Karpas-422 (cell line): Measurements from ENCODE around the gene RAET1E. TPM values are rescaled to one million over a fixed set of nuclear protein-coding genes. Genes with fewer than 3 reads are reported as not detected.

Experiments
- DNase-seq: peaks from one replicate; pipeline ENCODE4 v3.0.0-alpha.2; 2015
- H2AFZ ChIP-seq: fragments of 200-600 bp; sonication (generic); 2 replicates; pipeline ENCODE4 v1.6.1; 2014; ENCODE audit warnings: antibody characterized with exemption, low read length, mixed read lengths
- H3K27ac ChIP-seq: fragments of 200-600 bp; sonication (generic); 2 replicates; pipeline ENCODE4 v1.5.1; 2014; ENCODE audit warnings: mild to moderate bottlenecking, low read length, moderate library complexity
- H3K27me3 ChIP-seq: fragments of 200-600 bp; sonication (generic); 2 replicates; pipeline ENCODE4 v1.6.1; 2014; ENCODE audit warnings: low read length, mixed read lengths
- H3K36me3 ChIP-seq: fragments of 200-600 bp; sonication (generic); 2 replicates; pipeline ENCODE4 v1.6.1; 2014; ENCODE audit warnings: low read length, mixed read lengths; ENCODE audit not compliant: insufficient read depth
- H3K4me1 ChIP-seq: fragments of 200-600 bp; sonication (generic); 2 replicates; pipeline ENCODE4 v1.6.1; 2014; ENCODE audit warnings: mild to moderate bottlenecking, low read length, mixed read lengths
- H3K4me2 ChIP-seq: fragments of 200-600 bp; sonication (generic); 2 replicates; pipeline ENCODE4 v1.6.1; 2014; ENCODE audit warnings: low read length, low read depth, mild to moderate bottlenecking; ENCODE audit not compliant: poor library complexity, severe bottlenecking
- H3K4me3 ChIP-seq: fragments of 200-600 bp; sonication (generic); 2 replicates; pipeline ENCODE4 v1.5.1; 2014; ENCODE audit warnings: mild to moderate bottlenecking, antibody characterized with exemption, low read length, mixed read lengths
- H3K79me2 ChIP-seq: fragments of 200-600 bp; sonication (generic); 2 replicates; pipeline ENCODE4 v1.6.1; 2014; ENCODE audit warnings: mild to moderate bottlenecking, low read length, mixed read lengths
- H3K9ac ChIP-seq: fragments of 200-600 bp; sonication (generic); 2 replicates; pipeline ENCODE4 v1.6.0; 2014; ENCODE audit warnings: low read length
- H3K9me2 ChIP-seq: fragments of 200-600 bp; sonication (generic), shearing (Covaris generic); replicated peaks from 2 replicates; pipeline ENCODE4 v1.6.0; 2014; ENCODE audit warnings: mild to moderate bottlenecking, low read length, moderate library complexity; ENCODE audit not compliant: insufficient read depth
- H3K9me3 ChIP-seq: fragments of 300-700, 200-600 bp; sonication (generic); 2 replicates; pipeline ENCODE4 v1.6.1; 2014; ENCODE audit warnings: low read length, mixed read lengths
- H4K20me1 ChIP-seq: fragments of 200-600 bp; sonication (generic); 2 replicates; pipeline ENCODE4 v1.6.1; 2014; ENCODE audit warnings: mild to moderate bottlenecking, antibody characterized with exemption, low read length, low read depth; ENCODE audit not compliant: insufficient read depth
- total RNA-seq: library from RNA; depleted of rRNA; stranded (reverse); fragments of >200 nt; shearing (Covaris generic); gene quantifications from 2 replicates; pipeline ENCODE4 v1.2.3, GENCODE V29; 2014; ENCODE audit warnings: low replicate concordance

The RAET1E gene
- total RNA-seq, 1 experiment from 2014 or later = not detected

- Histone ChIP-seq H3K4me3 (no peak overlapping the region), H3K9me2 (no peaks in the 10 kb centered on the region), H3K36me3 (no peaks in the 10 kb centered on the region), H3K9ac (no peak overlapping the region), H3K27me3 (no peaks in the 10 kb centered on the region), H3K4me2 (no peak overlapping the region), H3K4me1 (no peaks in the 10 kb centered on the region), H2AFZ (no peak overlapping the region), H3K79me2 (no peaks in the 10 kb centered on the region), H3K9me3 (no peaks in the 10 kb centered on the region), H3K27ac (no peak overlapping the region), H4K20me1 (no peaks in the 10 kb centered on the region)
- DNase-seq = no peak
Measured at GRCh38 chr6:149904661-149905370, 6.9 kb upstream of the RAET1E start.

GRCh38 chr6:149903938-149904611 lies 6.2 kb upstream of the RAET1E start:
- Histone ChIP-seq H3K79me2 (no peaks in the 10 kb centered on the region), H3K36me3 (no peaks in the 10 kb centered on the region), H2AFZ (no peak overlapping the region; the same call in 1 of the 2 replicates), H4K20me1 (no peaks in the 10 kb centered on the region), H3K27me3 (no peaks in the 10 kb centered on the region), H3K4me1 (no peaks in the 10 kb centered on the region), H3K4me2 (no peak overlapping the region), H3K9me3 (no peaks in the 10 kb centered on the region), H3K9me2 (no peaks in the 10 kb centered on the region), H3K27ac (no peak overlapping the region), H3K9ac (no peak overlapping the region), H3K4me3 (no peak overlapping the region)
- peak; percentile 39 for DNase-seq

GRCh38 chr6:149901444-149902140 lies 3.7 kb upstream of the RAET1E start:
- H3K36me3 ChIP-seq = no peaks in the 10 kb centered on the region
- H4K20me1 ChIP-seq = no peaks in the 10 kb centered on the region
- H3K9ac ChIP-seq = no peak overlapping the region
- no peaks in the 10 kb centered on the region for H3K9me3 ChIP-seq
- H3K4me2 ChIP-seq = no peak overlapping the region
- H3K4me1 ChIP-seq = peaks cover 5% of the 10 kb centered on the region
- no peak overlapping the region for H3K4me3 ChIP-seq
- no peaks in the 10 kb centered on the region for H3K9me2 ChIP-seq
- DNase-seq = no peak
- H3K27me3 ChIP-seq = no peaks in the 10 kb centered on the region
- H3K79me2 ChIP-seq = no peaks in the 10 kb centered on the region
- H3K27ac ChIP-seq = no peak overlapping the region
- no peak overlapping the region for H2AFZ ChIP-seq

GRCh38 chr6:149900620-149901443 lies 2.9 kb upstream of the RAET1E start:
- H3K9me3 ChIP-seq = no peaks in the 10 kb centered on the region
- no peaks in the 10 kb centered on the region for H4K20me1 ChIP-seq
- H3K36me3 ChIP-seq = no peaks in the 10 kb centered on the region
- no peaks in the 10 kb centered on the region for H3K27me3 ChIP-seq
- no peaks in the 10 kb centered on the region for H3K9me2 ChIP-seq
- H2AFZ ChIP-seq = no peak overlapping the region
- no peak overlapping the region for H3K4me3 ChIP-seq
- H3K27ac ChIP-seq = no peak overlapping the region
- peaks cover 5% of the 10 kb centered on the region for H3K4me1 ChIP-seq
- peak; percentile 19 for DNase-seq
- H3K79me2 ChIP-seq = no peaks in the 10 kb centered on the region
- H3K4me2 ChIP-seq = no peak overlapping the region
- H3K9ac ChIP-seq = no peak overlapping the region

GRCh38 chr6:149899926-149900619 lies 2.2 kb upstream of the RAET1E start:
- no peaks in the 10 kb centered on the region for H4K20me1 ChIP-seq
- H3K4me2 ChIP-seq = no peak overlapping the region
- H3K9me2 ChIP-seq = no peaks in the 10 kb centered on the region
- H3K27ac ChIP-seq = no peak overlapping the region
- no peaks in the 10 kb centered on the region for H3K27me3 ChIP-seq
- H3K4me1 ChIP-seq = peaks cover 5% of the 10 kb centered on the region
- no peak overlapping the region for H3K4me3 ChIP-seq
- no peak overlapping the region for H2AFZ ChIP-seq
- no peaks in the 10 kb centered on the region for H3K79me2 ChIP-seq
- peak; percentile 26 for DNase-seq
- H3K36me3 ChIP-seq = no peaks in the 10 kb centered on the region
- no peak overlapping the region for H3K9ac ChIP-seq
- H3K9me3 ChIP-seq = no peaks in the 10 kb centered on the region

- H3K9me3 ChIP-seq = no peaks in the 10 kb centered on the region
- no peak overlapping the region for H3K9ac ChIP-seq
Measured at GRCh38 chr6:149899486-149899885, 1.6 kb upstream of the RAET1E start.

GRCh38 chr6:149898966-149899365 lies 1.1 kb upstream of the RAET1E start:
- no peaks in the 10 kb centered on the region for H3K9me3 ChIP-seq
- H3K79me2 ChIP-seq = no peaks in the 10 kb centered on the region
- no peak overlapping the region for H3K27ac ChIP-seq
- no peaks in the 10 kb centered on the region for H3K27me3 ChIP-seq
- no peaks in the 10 kb centered on the region for H3K9me2 ChIP-seq
- DNase-seq = peak; percentile 30
- no peak overlapping the region for H3K9ac ChIP-seq
- no peak overlapping the region for H2AFZ ChIP-seq
- H3K4me2 ChIP-seq = no peak overlapping the region
- H3K4me3 ChIP-seq = no peak overlapping the region
- H3K4me1 ChIP-seq = peaks cover 5% of the 10 kb centered on the region
- H3K36me3 ChIP-seq = no peaks in the 10 kb centered on the region
- no peaks in the 10 kb centered on the region for H4K20me1 ChIP-seq

More at GRCh38 chr6:149899486-149899885, 1.6 kb upstream of the RAET1E start:
- no peak overlapping the region for H3K4me2 ChIP-seq
- H3K9me2 ChIP-seq = no peaks in the 10 kb centered on the region
- H4K20me1 ChIP-seq = no peaks in the 10 kb centered on the region
- no peaks in the 10 kb centered on the region for H3K79me2 ChIP-seq
- no peaks in the 10 kb centered on the region for H3K36me3 ChIP-seq
- no peaks in the 10 kb centered on the region for H3K27me3 ChIP-seq
- DNase-seq = peak; percentile 22
- no peak overlapping the region for H3K27ac ChIP-seq
- H2AFZ ChIP-seq = no peak overlapping the region
- no peak overlapping the region for H3K4me3 ChIP-seq
- peaks cover 5% of the 10 kb centered on the region for H3K4me1 ChIP-seq
